Measurements from ENCODE around the gene FLOT2.
"Not testable (repeated sequence)": the region's sequence is repeated elsewhere in the genome, so short reads cannot be mapped to it uniquely, and the experiment has no call there.

Gene FLOT2

DNA sequence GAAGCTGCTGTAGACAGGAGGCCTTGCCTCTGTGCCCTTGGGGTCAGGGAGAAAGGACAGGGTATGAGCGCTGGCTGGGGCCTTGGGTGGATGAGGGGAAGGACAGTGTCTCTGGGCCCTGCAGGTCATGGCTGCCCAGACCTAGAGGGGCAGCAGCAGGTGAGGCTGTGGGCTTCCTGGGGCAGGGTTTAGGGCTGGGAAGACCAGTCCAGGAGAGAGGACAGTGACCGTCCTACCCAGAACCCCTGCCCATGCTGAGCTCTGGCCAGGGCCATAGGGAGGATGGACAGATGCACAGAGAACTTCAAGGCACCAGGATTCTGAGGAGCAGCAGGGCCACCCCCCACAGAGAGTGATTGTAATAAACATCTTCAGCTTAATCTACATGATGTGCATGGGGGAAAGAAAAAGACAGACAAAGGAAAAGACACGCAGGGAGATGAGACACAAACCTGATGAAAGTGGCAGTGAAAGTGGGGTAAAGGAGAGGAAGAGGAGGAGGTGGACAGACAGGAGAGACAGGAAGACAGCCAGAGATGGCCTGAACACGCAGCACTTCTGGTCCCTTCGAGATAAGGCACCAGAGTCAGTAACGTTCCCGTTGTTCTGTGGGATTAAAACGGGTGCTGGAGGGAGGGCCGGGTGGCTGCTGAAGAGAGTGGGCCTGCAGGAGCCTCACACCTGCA lies 17.5 kb downstream of the FLOT2 start:
- H3K36me3 Mint-ChIP-seq (ENCODE audit: low read depth): peaks cover 20% of the 10 kb centered on the region
- no peaks in the 10 kb centered on the region for H3K27me3 Mint-ChIP-seq
- H3K4me3 Mint-ChIP-seq: no peak overlapping the region
- peaks cover 32% of the 10 kb centered on the region for H3K4me1 Mint-ChIP-seq
- ATAC-seq: no peak
- no peak for DNase-seq
- H3K27ac Mint-ChIP-seq: no peak overlapping the region
- H3K9me3 Mint-ChIP-seq: no peaks in the 10 kb centered on the region

DNA sequence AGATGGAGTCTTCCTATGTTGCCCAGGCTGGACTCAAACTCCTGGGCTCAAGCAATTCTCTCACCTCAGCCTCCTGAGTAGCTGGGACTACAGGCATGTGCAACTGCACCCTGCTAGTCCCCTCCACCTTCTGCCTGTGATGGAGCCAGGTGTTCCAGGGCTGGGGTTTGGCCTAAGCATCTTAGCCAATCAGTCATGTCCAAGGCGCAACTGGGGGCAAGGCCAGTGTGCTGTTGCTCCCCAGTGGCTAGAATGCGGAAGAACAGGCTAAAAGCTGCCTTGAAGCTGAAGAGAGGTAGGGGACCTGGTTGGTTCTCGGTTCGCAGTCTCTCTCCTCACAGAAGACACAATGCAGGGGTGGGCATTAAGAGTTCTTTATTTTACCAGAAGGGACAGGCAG lies 18.6 kb downstream of the FLOT2 start:
- Mint-ChIP-seq H3K9me3 (no peaks in the 10 kb centered on the region), H3K36me3 (ENCODE audit: low read depth) (peaks cover 18% of the 10 kb centered on the region), H3K27me3 (no peaks in the 10 kb centered on the region), H3K4me3 (no peak overlapping the region), H3K27ac (no peak overlapping the region), H3K4me1 (peaks cover 32% of the 10 kb centered on the region)
- peak; percentile 18 for DNase-seq
- no peak for ATAC-seq

DNA sequence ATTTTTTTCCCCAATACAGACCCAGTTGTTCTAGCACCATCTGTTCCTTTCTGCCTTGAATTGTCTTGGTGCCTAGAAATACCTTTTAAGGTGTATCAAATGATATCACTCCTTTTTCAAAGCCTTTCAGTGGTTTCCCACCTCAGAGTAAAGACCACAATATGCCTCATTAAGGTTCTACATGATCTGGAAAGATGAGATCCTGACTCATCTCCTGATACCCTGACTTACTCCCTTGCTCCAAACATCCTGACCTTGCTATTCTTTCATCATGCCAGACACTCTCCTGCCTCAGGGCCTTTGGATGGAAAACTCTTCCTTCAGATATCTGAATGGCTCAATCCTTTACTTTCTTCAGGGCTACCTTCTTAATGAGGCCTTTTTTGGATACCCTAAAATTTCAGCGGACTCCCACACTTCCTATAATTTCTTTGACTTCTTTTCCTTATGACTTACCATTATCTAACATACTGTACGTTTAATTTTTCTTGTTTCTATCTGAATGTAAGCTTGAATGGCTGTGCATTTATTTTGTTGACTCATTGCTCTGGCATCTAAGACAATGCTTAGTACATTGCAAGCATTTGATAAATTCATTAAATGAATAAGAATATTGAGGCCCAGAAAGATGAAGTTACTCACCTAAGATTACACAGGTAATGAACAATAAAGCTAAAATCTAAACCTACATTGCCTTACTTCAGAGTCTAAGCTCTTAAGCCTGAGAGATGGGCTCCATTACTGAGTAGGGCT lies 19.2 kb downstream of the FLOT2 start:
- no peaks in the 10 kb centered on the region for H3K27me3 Mint-ChIP-seq
- H3K9me3 Mint-ChIP-seq: no peaks in the 10 kb centered on the region
- peak; percentile 67 for ATAC-seq
- no peak for DNase-seq
- H3K4me1 Mint-ChIP-seq: peaks cover 32% of the 10 kb centered on the region
- H3K36me3 Mint-ChIP-seq (ENCODE audit: low read depth): peaks cover 18% of the 10 kb centered on the region
- H3K4me3 Mint-ChIP-seq: no peak overlapping the region
- H3K27ac Mint-ChIP-seq: peak overlapping the region; percentile 7

DNA sequence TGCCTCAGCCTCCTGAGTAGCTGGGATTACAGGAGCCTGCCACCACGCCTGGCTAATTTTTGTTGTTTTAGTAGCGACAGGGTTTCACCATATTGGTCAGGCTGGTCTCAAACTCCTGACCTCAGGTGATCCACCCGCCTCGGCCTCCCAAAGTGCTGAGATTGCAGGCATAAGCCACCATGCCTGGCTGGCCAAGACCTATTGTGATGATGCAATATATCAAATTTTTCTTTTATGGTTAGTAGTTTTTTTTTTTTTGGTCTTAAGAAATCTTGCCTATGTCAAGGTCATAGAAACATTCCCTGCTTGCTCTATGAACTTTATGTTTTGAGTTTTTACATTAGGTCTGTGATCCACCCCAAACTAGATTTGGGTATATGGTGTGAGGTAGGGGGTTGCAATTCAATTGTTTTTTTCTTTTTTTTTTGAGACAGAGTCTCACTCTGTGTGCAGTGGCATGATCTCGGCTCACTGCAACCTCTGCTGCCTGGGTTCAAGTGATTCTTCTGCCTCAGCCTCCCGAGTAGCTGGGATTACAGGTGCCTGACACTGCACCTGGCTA lies 20.3 kb downstream of the FLOT2 start:
- not testable (repeated sequence) for H3K27ac Mint-ChIP-seq, ATAC-seq, H3K4me3 Mint-ChIP-seq, DNase-seq, H3K27me3 Mint-ChIP-seq, H3K9me3 Mint-ChIP-seq
- peaks cover 32% of the 10 kb centered on the region for H3K4me1 Mint-ChIP-seq
- peaks cover 13% of the 10 kb centered on the region for H3K36me3 Mint-ChIP-seq (ENCODE audit: low read depth)

DNA sequence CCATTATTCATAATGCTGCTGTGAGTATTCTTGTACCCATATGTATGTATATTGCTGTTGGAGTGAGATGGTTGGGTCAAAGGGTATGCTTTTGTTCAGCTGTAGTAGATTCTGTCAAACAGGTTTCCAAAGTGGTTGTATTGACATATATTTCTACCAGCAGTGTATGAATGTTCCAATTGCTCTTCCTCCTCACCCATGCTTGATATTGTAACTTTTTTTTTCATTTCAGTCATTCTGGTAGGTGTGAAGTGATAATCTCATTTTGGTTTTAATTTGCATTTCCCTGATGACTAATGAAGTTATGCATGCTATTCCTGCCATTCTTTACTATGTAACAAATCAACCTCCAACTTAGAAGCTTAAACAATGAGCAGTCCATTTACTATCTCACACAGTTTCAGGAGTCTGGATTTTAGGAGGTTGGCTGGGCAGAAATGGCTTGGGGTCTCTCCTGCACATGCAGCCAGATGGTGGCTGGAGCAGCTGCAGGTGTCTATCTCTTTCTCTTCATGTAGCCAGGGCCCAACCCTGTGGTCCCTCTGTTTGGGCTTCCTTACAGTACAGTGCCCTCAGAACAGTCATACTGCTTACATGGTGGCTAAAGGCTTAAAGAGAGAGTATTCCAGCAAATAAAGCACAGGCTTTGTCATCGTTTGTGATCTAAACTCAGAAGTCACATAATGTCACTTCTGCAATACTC lies 21.5 kb downstream of the FLOT2 start:
- H3K4me3 Mint-ChIP-seq: no peak overlapping the region
- H3K9me3 Mint-ChIP-seq: no peaks in the 10 kb centered on the region
- DNase-seq (no peak), ATAC-seq (peak; percentile 64)
- H3K27me3 Mint-ChIP-seq: no peaks in the 10 kb centered on the region
- H3K4me1 Mint-ChIP-seq: peaks cover 43% of the 10 kb centered on the region
- peaks cover 11% of the 10 kb centered on the region for H3K36me3 Mint-ChIP-seq (ENCODE audit: low read depth)
- H3K27ac Mint-ChIP-seq: no peak overlapping the region

DNA sequence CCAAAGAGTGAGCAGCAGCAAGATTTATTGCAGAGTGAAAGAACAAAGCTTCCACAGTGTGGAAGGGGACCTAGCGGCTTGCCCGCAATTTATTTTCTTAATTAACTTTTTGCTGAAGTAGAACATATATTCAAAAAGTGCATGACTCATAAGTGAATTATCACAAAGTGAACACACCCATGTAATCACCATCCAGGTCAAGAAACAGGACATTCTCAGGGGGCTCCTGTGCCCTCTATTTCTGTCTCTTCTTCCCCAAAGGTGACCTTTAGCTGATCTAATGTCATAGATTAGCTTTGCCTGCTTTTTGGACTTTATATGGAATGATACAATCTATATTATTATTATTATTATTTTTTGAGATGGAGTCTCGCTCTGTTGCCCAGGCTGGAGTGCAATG lies 22.8 kb downstream of the FLOT2 start:
- ATAC-seq (no peak), DNase-seq (no peak)
- no peaks in the 10 kb centered on the region for H3K9me3 Mint-ChIP-seq
- no peak overlapping the region for H3K27ac Mint-ChIP-seq
- peaks cover 45% of the 10 kb centered on the region for H3K4me1 Mint-ChIP-seq
- H3K4me3 Mint-ChIP-seq: no peak overlapping the region
- H3K27me3 Mint-ChIP-seq: no peaks in the 10 kb centered on the region
- H3K36me3 Mint-ChIP-seq (ENCODE audit: low read depth): peaks cover 6% of the 10 kb centered on the region

DNA sequence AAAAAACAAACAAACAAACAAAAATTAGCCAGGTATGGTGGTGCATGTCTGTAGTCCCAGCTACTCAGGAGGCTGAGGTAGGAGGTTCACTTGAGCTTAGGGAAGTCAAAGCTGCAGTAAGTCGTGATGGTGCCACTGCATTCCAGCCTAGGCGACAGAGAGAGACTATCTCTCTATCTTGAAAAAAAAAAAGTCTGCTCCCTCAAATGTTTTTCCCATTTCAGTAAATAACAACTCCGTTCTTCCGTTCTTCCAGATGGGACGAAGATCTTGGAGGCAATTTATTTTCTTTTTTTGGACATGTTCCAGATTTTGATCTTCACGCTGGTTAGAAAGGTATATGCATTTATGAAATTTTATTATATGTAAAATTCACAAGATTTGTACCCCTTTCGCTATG lies 23.7 kb downstream of the FLOT2 start:
- Mint-ChIP-seq H3K4me3 (no peak overlapping the region), H3K4me1 (peaks cover 45% of the 10 kb centered on the region), H3K27me3 (no peaks in the 10 kb centered on the region), H3K9me3 (no peaks in the 10 kb centered on the region), H3K36me3 (ENCODE audit: low read depth) (peaks cover 3% of the 10 kb centered on the region), H3K27ac (no peak overlapping the region)
- ATAC-seq: no peak
- DNase-seq: no peak

DNA sequence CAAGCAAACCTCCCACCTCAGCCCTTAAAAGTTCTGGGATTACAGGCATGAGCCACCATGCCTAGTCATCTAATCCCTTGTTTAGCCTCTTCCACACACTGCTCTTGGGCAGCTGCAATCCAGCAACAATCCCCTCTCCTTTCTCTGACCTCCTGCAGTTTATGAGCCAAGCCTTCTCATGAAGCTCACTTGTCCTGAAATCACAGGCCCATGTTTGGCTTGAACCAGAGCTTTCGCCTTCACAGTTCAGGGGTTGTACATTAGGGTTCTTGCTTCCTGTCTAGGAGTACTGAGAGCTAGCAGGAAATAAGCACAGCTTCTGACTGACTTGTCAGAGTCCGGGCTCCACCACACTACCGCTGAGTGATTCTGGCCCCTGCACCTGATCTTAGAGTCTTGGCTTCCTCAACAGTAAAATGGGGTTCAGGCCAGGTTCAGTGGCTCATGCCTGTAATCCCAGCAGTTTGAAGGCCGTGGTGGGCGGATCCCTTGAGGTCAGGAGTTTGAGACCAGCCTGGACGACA lies 26.4 kb downstream of the FLOT2 start:
- H3K4me1 Mint-ChIP-seq: peaks cover 21% of the 10 kb centered on the region
- no peaks in the 10 kb centered on the region for H3K36me3 Mint-ChIP-seq (ENCODE audit: low read depth)
- ATAC-seq (peak; percentile 70), DNase-seq (peak; percentile 30)
- peak overlapping the region; percentile 78 for H3K27ac Mint-ChIP-seq
- no peak overlapping the region for H3K4me3 Mint-ChIP-seq
- no peaks in the 10 kb centered on the region for H3K9me3 Mint-ChIP-seq
- no peaks in the 10 kb centered on the region for H3K27me3 Mint-ChIP-seq

DNA sequence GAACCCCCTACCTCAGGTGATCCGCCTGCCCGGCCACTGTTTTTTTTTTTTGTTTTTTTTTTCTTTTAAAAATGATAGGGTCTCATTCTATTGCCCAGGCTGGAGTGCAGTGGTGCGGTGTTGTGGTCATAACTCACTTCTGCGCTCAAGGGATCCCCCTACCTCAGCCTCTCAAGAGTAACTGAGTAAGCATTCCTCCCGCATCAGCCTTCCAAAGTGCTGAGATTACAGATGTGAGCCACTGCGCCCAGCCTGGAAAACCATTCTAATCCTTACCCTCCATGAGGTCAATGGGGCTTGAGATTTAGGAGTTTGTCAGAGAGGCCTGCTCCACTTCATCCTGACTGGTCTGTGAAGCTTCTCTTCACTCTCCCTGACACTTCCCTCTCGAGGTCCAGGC lies 30.3 kb downstream of the FLOT2 start:
- peaks cover 16% of the 10 kb centered on the region for H3K4me1 Mint-ChIP-seq
- DNase-seq (no peak), ATAC-seq (no peak)
- H3K27ac Mint-ChIP-seq: no peak overlapping the region
- no peaks in the 10 kb centered on the region for H3K9me3 Mint-ChIP-seq
- no peak overlapping the region for H3K4me3 Mint-ChIP-seq
- no peaks in the 10 kb centered on the region for H3K36me3 Mint-ChIP-seq (ENCODE audit: low read depth)
- H3K27me3 Mint-ChIP-seq: no peaks in the 10 kb centered on the region

DNA sequence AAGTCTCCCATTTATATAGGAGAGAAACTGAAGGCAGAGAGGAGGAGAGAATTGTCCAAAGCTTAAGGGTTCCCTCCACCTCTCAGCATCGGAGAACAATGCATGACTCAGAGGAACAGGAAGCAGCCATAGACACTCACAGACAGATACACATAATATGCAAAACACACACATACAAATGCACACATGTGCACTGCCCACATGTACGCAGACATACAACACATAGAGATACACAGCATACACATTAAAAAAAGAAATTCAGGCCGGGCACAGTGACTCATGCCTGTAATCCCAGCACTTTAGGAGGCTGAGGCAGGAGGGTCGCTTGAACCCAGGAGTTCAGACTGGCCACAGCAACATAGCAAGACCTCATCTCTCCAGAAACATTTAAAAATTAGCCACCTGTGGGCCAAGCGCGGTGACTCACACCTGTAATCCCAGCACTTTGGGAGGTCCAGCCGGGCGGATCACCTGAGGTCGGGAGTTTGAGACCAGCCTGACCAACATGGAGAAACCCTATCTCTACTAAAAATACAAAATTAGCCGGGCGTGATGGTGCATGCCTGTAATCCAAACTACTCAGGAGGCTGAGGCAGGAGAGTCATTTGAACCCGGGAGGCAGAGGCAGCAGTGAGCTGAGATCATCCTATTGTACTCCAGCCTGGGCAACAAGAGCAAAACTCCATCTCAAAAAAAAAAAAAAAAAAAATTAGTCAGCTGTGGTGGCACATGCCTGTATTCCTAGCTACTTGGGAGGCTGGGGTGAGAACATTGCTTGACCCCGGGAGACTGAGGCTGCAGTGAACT lies 31.4 kb downstream of the FLOT2 start:
- ATAC-seq (no peak), DNase-seq (no peak)
- no peaks in the 10 kb centered on the region for H3K9me3 Mint-ChIP-seq
- H3K36me3 Mint-ChIP-seq (ENCODE audit: low read depth): no peaks in the 10 kb centered on the region
- no peak overlapping the region for H3K4me3 Mint-ChIP-seq
- H3K27ac Mint-ChIP-seq: peak overlapping the region; percentile 40
- H3K27me3 Mint-ChIP-seq: no peaks in the 10 kb centered on the region
- H3K4me1 Mint-ChIP-seq: peaks cover 6% of the 10 kb centered on the region

DNA sequence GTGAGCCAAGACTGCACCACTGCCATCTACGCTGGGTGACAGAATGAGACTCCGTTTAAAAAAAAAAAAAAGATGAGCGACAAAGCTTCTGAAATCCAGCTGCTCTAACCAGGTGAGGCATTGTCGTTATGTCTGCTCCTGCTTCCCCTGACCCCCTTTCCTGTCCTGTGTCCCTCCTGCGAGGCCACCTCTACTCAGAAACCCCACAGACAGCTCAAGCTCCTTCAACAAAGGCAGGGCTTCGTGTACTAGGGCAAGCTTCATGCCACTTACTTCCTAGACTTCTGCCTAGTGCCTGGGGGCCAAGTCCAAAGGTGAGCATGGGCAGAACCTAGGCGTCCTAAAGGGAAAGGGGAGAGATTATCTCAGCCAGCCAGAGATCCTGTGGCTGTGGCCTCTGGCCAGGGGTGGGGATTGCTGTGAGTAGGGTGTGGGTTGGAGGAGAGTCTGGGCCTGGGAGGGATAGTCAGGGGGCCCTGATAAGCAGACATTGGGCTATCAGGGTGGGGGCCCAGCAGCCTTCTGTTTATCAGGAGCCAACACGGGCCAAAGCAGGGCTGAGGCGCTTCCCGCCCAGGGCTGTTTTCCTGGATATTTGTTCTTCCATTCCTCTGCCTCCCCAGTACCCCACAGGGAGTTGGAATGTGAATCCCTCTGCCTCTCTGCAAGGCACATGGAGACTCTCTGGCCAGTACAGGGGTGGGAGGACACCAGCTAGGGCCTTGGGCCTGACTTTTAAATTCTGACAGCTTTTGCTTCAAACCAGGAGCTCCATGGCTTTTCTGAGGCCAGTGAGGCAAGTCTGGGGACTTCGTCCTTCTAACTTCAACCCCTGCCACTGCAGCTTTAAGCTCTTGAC lies 32.3 kb downstream of the FLOT2 start:
- H3K36me3 Mint-ChIP-seq (ENCODE audit: low read depth): peaks cover 4% of the 10 kb centered on the region
- no peaks in the 10 kb centered on the region for H3K9me3 Mint-ChIP-seq
- H3K4me3 Mint-ChIP-seq: no peak overlapping the region
- H3K4me1 Mint-ChIP-seq: peaks cover 3% of the 10 kb centered on the region
- DNase-seq (no peak), ATAC-seq (no peak)
- no peak overlapping the region for H3K27ac Mint-ChIP-seq
- no peaks in the 10 kb centered on the region for H3K27me3 Mint-ChIP-seq

DNA sequence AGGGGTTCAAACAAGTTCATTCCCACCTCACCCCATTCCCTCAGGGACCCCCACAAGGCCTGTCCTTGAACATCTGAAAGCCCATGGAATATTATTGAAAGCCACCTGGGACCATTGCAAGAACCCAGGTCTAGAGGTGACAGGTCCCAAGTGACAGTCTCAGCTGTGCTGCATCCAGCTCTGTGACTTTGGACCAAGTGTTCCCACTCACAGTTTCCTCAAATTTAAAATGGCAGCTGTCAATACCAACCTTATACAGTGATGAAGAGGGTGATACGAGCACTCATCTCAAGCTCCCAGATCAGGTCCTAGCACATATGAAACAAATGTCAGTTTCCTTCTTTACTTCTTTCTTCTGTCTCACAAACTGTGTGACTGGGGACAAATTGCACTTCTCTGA lies 33.6 kb downstream of the FLOT2 start:
- Mint-ChIP-seq H3K27ac (no peak overlapping the region), H3K4me3 (no peak overlapping the region), H3K9me3 (no peaks in the 10 kb centered on the region), H3K27me3 (no peaks in the 10 kb centered on the region), H3K4me1 (peaks cover 3% of the 10 kb centered on the region), H3K36me3 (ENCODE audit: low read depth) (peaks cover 8% of the 10 kb centered on the region)
- DNase-seq (no peak), ATAC-seq (no peak)

DNA sequence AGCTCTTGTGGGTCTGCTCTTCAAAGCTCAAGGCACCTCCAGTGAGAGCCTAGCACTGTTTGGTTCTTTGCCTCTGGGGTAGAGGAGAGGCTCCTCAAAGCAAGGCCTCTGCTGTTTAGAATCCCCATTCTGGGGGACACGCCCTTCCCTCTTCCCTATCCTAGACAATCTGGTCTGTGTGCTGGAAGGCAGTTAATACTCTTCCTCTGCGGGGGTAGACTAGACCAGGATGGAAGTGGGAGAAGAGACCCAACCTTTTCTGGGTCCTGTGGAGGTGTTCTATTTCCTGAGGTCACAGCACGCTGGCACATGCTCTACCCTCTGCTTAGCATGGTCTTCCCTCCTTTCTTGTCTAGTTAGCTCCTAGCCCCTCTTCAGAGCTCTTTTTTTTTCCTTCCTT lies 35.0 kb downstream of the FLOT2 start:
- Mint-ChIP-seq H3K4me3 (no peak overlapping the region), H3K27ac (no peak overlapping the region), H3K9me3 (no peaks in the 10 kb centered on the region), H3K27me3 (no peaks in the 10 kb centered on the region), H3K36me3 (ENCODE audit: low read depth) (peaks cover 20% of the 10 kb centered on the region), H3K4me1 (peaks cover 13% of the 10 kb centered on the region)
- no peak for ATAC-seq
- DNase-seq: no peak
